ENCODE measurements around the gene CPZ.
"Not testable (repeated sequence)": the region's sequence is repeated elsewhere in the genome, so short reads cannot be mapped to it uniquely, and the experiment has no call there.

Gene CPZ

GRCh38 chr4:8557151-8558076, 35.2 kb upstream of the CPZ start:
- no peak for DNase-seq (ENCODE audit: low spot score)

- DNase-seq (ENCODE audit: low spot score): no peak
These were observed 34.2 kb upstream of the CPZ start for GRCh38 chr4:8558080-8558960.

GRCh38 chr4:8559011-8559410, 33.6 kb upstream of the CPZ start:
- no peak for DNase-seq (ENCODE audit: low spot score)

GRCh38 chr4:8559524-8560264, 32.9 kb upstream of the CPZ start:
- no peak for DNase-seq (ENCODE audit: low spot score)

GRCh38 chr4:8560265-8561047, 32.1 kb upstream of the CPZ start:
- DNase-seq (ENCODE audit: low spot score): no peak

- no peak for DNase-seq (ENCODE audit: low spot score)
These were observed 28.0 kb upstream of the CPZ start for GRCh38 chr4:8564595-8564994.

- DNase-seq (ENCODE audit: low spot score): no peak
These were observed 24.4 kb upstream of the CPZ start for GRCh38 chr4:8568068-8568668.

GRCh38 chr4:8570201-8570600, 22.4 kb upstream of the CPZ start:
- DNase-seq (ENCODE audit: low spot score): no peak

- no peak for DNase-seq (ENCODE audit: low spot score)
These were observed 20.6 kb upstream of the CPZ start for GRCh38 chr4:8571702-8572685.

GRCh38 chr4:8573266-8573665, 19.3 kb upstream of the CPZ start:
- DNase-seq (ENCODE audit: low spot score): no peak

GRCh38 chr4:8574796-8575370, 17.7 kb upstream of the CPZ start:
- DNase-seq (ENCODE audit: low spot score): no peak

GRCh38 chr4:8575457-8575856, 17.1 kb upstream of the CPZ start:
- DNase-seq (ENCODE audit: low spot score): no peak

- not testable (repeated sequence) for DNase-seq (ENCODE audit: low spot score)
These were observed 16.0 kb upstream of the CPZ start for GRCh38 chr4:8576591-8576990.

GRCh38 chr4:8577046-8577445, 15.5 kb upstream of the CPZ start:
- no peak for DNase-seq (ENCODE audit: low spot score)

GRCh38 chr4:8577972-8578371, 14.6 kb upstream of the CPZ start:
- no peak for DNase-seq (ENCODE audit: low spot score)

- no peak for DNase-seq (ENCODE audit: low spot score)
These were observed 13.8 kb upstream of the CPZ start for GRCh38 chr4:8578717-8579116.

- no peak for DNase-seq (ENCODE audit: low spot score)
These were observed 12.8 kb upstream of the CPZ start for GRCh38 chr4:8579526-8580320.

GRCh38 chr4:8580321-8581093, 12.1 kb upstream of the CPZ start, which contains the start of gene GPR78:
Gene GPR78, plus strand, starts transcription at chr4:8580392. Its CDS starts 591 bp downstream, at chr4:8580983.
- DNase-seq (ENCODE audit: low spot score): peak; percentile 5
